Right renal cortex interstitium (tissue), 3 donors: ENCODE data around the gene ATP13A3. TPM values are rescaled to one million over a fixed set of nuclear protein-coding genes. Genes with fewer than 3 reads are reported as not detected.
"Not testable (repeated sequence)": the region's sequence is repeated elsewhere in the genome, so short reads cannot be mapped to it uniquely, and the experiment has no call there.

Experiments used
- DNase-seq, 3 donors: peaks; one replicate each; pipeline ENCODE4 v3.0.0-alpha.2; 2013; ENCODE audit warnings: low read depth in 3 of 3, low spot score in 2 of 3
- polyA plus RNA-seq, 3 donors: library from polyadenylated mRNA; unstranded; fragments of 120-200 nt; gene quantifications; one replicate each; pipeline ENCODE4 v1.2.1, GENCODE V29; 2013; ENCODE audit not compliant: insufficient read length in 3 of 3

ATP13A3 gene
- polyA plus RNA-seq, 3 donors, result 107 to 117 (median 108) TPM

GRCh38 chr3:194503081-194503531, 16.3 kb upstream of the ATP13A3 start:
- DNase-seq, result no peak

GRCh38 chr3:194500198-194500597, 13.4 kb upstream of the ATP13A3 start:
- no peak for DNase-seq

- not testable (repeated sequence) for DNase-seq
These were observed 12.7 kb upstream of the ATP13A3 start for GRCh38 chr3:194499516-194499915.

DNA sequence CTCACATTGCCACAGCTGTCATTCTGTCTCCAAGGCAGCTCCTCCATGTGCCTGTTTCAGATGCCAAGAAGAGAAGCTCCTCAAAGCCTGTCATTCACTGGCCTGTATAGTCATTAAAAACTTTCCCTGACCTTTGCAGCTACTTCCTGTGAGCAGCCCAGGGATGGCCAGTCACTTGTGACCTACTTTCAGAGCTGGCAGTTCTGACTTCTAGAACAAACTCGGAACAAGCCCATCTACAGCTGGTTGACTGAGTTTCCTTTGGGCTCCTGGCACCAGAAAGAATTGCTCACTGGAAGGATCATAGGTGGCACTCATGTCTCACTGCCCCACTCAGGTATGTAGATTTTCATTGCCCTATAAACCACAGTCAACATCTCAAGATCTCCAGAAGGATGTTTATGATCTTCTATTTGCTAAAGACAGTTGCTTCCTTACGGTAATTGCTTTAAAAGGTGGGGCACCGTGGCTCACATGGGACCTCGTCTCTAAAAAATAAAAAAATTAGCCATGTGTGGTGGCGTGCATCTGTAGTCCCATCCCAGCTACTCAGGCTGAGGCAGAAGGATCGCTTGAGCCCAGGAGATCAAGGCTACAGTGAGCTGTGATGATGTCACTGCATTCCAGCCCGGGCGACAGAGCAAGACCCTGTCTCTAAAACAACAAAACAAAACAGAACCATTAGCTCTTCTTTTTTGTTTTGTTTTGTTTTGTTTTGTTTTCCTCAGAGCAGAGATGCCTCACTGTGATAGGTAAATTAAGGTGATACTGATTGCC, 11.2 kb upstream of the ATP13A3 start:
- DNase-seq, result no peak

GRCh38 chr3:194496217-194496919, 9.6 kb upstream of the ATP13A3 start:
- no peak for DNase-seq

DNA sequence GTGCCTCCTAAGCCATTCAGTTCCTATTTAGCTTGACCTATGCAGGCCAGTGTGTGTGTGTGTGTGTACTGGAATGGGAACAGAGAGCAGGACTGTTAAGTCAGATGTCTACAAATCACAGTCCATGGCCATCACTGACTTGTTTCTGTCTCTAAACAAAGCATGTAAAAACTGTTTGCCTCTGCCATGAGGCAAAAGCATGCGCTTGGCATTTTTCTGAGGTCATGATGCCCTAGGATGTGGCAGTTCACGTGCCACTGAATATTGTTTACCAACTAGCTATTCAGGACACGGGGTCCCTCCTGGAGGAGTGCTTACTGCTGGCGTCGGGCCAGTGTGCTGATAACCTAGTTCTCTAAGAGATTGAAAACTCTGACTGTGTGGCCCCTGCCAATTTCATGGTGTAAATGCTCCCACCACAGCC, 8.2 kb upstream of the ATP13A3 start:
- DNase-seq, result no peak

DNA sequence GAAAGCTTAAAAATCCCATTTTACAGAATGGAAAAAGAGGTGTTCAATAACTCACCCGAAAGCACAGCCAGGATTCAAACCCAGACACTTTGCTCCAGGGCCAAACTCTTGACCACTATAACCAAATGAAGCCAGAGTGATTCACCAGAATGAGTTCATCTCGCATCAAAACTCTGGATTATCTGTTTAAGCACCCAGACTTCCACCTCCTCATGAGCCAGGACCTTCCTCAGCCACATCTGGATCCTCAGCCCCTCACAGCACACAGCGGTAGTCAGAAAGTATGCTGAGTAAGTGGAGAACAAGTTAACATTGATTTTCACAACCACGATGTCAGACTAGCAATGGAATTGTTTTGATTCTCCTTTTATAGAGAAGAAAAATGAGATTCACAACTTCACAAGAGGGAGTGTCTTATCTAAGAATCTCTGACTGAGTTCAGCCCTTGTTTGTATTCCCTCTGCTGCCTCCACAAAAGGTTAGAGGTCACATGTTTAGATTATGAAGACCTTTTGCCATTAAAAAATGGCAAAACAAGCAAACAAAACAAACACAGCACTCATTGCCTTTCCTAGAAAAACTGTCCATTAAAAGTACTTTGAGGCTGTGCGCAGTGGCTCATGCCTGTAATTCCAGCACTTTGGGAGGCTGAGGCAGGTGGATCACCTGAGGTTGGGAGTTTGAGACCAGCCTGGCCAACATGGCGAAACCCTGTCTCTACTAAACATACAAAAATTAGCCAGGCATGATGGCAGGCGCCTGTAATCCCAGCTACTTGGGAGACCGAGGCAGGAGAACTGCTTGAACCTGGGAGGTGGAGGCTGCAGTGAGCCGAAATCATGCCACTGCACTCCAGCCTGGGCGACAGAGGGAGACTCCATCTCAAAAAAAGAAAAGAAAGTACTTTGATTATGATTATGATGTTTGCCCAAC, 7.5 kb upstream of the ATP13A3 start:
- DNase-seq, result not testable (repeated sequence)

GRCh38 chr3:194492001-194492400, 5.2 kb upstream of the ATP13A3 start:
- no peak for DNase-seq

DNA sequence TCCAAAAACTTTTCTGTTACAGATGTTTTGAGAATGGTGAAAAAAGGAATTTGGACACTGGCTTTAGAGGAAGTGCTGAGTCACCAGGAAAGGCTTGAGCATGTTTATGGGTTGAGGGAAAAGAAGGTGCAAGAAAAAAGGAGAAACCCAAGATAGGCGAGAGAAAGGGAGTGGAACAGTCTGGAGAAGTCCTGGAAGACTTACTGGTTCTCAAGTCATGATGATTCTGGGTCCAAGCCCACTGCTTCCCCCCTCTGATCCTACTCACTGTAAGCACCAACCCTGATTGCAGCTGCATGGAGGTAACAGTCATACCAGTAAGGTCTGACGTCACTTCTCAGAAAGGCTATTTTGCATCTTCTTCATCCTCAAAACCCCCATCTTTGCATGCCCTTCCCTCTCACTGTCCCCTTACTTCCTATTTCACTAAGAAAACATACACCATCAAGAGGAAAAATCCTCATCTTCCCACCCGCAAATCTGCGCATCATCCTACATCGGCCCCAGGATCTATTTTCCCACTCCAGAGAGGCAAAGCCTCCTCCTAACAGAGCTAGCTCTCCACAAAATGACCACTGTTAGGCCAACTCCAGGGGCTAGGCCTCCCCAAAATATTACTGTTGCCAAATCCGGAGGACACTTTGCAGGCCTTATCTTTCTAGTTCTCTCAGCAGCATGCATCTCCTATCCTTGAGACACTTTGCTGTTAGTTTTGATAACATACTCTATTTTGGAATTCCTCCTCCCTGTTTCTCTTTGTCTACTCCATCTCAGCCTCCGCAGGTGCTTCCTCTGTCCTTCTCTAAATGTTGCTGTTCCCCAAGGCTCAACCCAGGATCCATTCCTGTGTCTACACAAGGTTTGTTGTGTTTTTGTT, 3.2 kb upstream of the ATP13A3 start:
- DNase-seq, result no peak

GRCh38 chr3:194488055-194488742, 1.4 kb upstream of the ATP13A3 start:
- no peak for DNase-seq

DNA sequence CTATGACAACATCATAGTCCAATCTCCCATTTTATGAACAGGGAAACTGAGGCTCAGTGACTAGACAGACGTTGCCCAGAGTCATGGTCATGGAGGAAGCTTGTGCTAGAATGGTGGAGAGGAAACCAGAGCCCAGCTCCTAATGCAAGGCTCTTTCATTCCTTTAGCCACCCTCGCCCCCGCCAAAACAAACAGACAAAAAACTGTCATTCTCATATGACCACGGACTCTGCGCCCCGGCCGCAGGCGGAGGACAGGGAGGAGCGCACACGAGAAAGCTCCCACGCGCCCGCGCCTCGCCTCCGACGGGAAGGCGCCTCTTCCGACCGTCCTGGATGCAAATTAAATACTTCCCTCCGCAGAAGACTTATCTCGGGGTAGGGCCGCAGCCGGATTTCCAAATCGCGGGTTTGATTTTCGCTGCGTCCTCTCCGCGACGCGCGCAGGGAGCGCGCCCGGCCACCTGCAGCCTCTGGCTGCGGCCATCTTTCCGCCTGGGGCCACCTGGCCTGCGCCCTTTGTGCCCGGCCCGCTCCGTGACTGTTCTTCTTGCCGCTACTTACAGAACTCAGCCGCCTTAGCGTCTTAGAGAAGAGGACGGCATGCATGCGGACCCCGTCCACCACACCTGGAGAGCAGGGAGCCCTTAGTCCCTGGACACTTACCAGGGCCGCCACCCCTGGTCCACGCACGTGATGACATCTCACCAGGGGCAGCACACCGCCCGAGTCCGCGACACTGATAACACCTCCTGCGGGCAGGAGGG, 670 bp upstream of the ATP13A3 start:
- DNase-seq, result no peak

DNA sequence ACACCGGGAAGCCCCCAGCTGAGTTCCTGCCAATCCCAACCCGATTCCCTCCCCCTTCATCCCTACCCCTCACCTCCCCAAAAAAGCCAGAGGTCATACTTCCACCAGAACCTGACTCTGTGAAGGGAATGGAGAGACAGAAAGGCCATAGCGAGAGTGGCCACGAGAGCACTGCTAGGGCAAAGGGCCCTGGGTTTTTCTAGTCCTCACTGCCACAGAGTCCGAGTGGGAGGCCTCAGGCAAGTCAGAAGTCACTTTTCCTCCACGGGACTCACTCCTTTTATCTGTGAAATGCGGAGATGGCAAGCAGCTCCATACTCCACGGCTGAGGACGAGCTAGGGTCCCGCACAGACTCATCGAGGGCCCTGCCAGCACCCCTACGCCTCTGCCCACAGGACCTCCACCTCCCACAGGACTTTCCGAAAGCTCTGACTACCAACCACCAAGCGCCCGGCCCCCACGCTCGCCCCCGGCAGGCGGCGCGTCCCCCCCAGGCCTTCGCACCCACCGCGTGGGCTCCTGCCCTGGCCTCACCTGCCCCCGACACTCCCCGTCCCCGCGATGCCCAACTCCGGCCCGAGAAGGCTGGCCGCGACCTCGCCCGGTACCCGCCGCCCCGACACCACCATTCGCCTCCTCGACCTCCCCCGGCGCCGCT, 792 bp downstream of the ATP13A3 start:
- DNase-seq, result no peak

GRCh38 chr3:194485468-194485880, 1.3 kb downstream of the ATP13A3 start:
- no peak for DNase-seq

GRCh38 chr3:194484614-194485013, 2.2 kb downstream of the ATP13A3 start:
- no peak for DNase-seq

DNA sequence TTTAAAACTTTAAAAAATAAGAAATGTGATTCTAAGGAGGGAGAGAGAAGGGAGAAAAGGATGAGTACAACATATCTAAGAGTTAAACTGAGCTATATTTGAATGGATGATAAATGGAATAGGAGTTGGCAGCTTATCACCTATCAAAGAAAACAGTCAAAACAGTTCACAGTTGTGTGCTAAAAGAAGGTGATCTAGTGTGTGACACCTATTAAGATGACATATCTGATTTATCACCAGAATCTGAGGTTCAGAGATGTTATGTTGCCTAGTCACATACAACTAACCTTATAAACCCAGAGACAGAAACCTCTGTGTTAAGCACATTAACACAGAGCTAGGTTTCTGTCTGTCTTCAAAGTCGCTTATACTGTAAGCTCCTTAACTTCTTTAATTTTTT, 3.0 kb downstream of the ATP13A3 start:
- no peak for DNase-seq

DNA sequence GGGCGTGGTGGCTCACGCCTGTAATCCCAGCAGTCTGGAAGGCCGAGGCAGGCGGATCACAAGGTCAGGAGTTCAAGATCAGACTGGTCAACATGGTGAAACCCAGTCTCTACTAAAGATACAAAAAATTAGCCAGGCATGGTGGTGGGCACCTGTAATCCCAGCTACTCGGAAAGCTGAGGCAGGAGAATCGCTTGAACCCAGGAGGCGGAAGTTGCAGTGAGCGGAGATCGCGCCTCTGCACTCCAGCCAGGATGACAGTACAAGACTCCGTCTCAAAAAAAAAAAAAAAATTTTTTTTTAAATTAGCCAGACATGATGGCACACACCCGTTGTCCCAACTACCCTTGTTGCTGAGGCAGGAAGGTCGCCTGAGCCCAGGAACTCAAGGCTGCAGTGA, 4.0 kb downstream of the ATP13A3 start:
- DNase-seq, result not testable (repeated sequence)

DNA sequence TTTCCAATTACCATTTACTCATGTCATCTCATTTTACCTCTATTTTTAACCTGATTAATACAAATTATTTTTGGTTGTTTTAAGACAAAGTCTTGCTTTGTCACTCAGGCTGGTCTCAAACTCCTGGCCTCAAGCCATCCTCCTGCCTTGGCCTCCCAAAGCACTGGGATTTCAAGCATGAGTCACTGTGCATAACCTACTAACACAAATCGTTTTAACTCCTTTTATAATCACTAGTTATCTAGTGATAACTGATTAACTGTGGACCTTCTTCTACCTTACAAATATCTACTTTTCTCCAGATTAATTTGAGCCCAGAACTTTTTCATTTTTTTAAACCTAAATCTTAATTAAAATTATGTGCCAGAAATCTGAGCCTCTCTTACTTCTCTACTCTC, 4.6 kb downstream of the ATP13A3 start:
- DNase-seq, result no peak

DNA sequence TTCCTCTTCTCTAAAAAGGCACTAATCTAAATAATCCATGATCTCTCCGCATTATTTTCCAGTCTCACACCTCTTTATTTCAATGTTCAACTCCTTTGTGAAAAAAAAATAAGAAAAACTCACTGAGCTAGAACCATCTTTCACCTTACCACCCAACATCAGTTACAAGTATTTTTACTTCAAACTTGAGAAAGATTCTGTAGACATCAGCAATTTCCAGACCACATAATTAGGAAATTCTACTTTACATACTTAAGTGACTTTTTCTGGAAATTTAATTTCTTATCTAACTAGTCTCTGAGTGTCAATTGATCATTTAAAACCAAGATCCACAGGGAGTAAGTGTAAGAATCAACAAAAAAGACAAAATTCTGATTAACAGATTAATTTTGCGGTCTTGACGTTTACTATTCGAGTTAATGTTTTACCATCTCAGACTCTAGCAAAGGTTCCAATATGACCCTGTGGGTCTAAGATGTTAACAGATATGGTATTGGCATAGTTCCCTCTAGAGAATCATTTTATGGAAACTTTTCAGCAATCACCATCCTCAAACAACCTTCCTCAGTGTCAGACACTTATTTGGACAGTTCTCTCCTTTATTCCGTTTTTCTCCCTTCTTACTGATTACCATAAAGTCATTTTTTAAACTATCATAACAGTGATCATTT, 5.1 kb downstream of the ATP13A3 start:
- DNase-seq, result no peak
